DOHH2 (cell line): Measurements from ENCODE around the gene NOTCH1.

ENCODE experiments used
- H3F3A ChIP-seq: fragments of 200-600 bp; sonication (generic), shearing (Covaris generic); 2 replicates; pipeline ENCODE4 v1.6.0; 2016; ENCODE audit warnings: antibody characterized with exemption, mild to moderate bottlenecking; ENCODE audit not compliant: control insufficient read depth, insufficient read depth
- H3K27ac ChIP-seq: fragments of 200-600 bp; sonication (generic); 2 replicates; pipeline ENCODE4 v1.5.1; 2014; ENCODE audit warnings: low read depth, mild to moderate bottlenecking, low read length, moderate library complexity
- H3K27me3 ChIP-seq: fragments of 200-600 bp; sonication (generic); 2 replicates; pipeline ENCODE4 v1.6.1; 2014; ENCODE audit warnings: mild to moderate bottlenecking, low read length, mixed read lengths; ENCODE audit not compliant: control insufficient read depth
- H3K36me3 ChIP-seq: fragments of 200-600 bp; sonication (generic); 2 replicates; pipeline ENCODE4 v1.6.1; 2014; ENCODE audit warnings: mild to moderate bottlenecking, low read length, moderate library complexity, mixed read lengths; ENCODE audit not compliant: control insufficient read depth
- H3K4me1 ChIP-seq: fragments of 200-600 bp; sonication (generic); 2 replicates; pipeline ENCODE4 v1.6.1; 2014; ENCODE audit warnings: mild to moderate bottlenecking, low read length, mixed read lengths; ENCODE audit not compliant: control insufficient read depth
- H3K4me2 ChIP-seq: fragments of 200-600 bp; sonication (generic); 2 replicates; pipeline ENCODE4 v1.6.0; 2014; ENCODE audit warnings: mild to moderate bottlenecking, low read length, moderate library complexity
- H3K4me3 ChIP-seq: fragments of 200-600 bp; sonication (generic); 2 replicates; pipeline ENCODE4 v1.5.1; 2014; ENCODE audit warnings: mild to moderate bottlenecking, low read length, mixed read lengths
- H3K79me2 ChIP-seq: fragments of 200-600 bp; sonication (generic); 2 replicates; pipeline ENCODE4 v1.6.1; 2014; ENCODE audit warnings: mild to moderate bottlenecking, low read length, mixed read lengths; ENCODE audit not compliant: control insufficient read depth
- H3K9me2 ChIP-seq: fragments of 200-600 bp; sonication (generic); replicated peaks from 2 replicates; pipeline ENCODE4 v1.6.1; 2014; ENCODE audit warnings: mild to moderate bottlenecking, low read length, mixed read lengths; ENCODE audit not compliant: control insufficient read depth
- H3K9me3 ChIP-seq: fragments of 200-600 bp; sonication (generic); 2 replicates; pipeline ENCODE4 v1.6.1; 2014; ENCODE audit warnings: antibody characterized with exemption, low read length, mixed read lengths; ENCODE audit not compliant: control insufficient read depth, insufficient read depth
- H4K20me1 ChIP-seq: fragments of 200-600 bp; sonication (generic); 2 replicates; pipeline ENCODE4 v1.6.0; 2014; ENCODE audit warnings: low read depth, mild to moderate bottlenecking, antibody characterized with exemption, low read length, moderate library complexity; ENCODE audit not compliant: control insufficient read depth, insufficient read depth
- EZH2phosphoT487 ChIP-seq: fragments of 200-600 bp; sonication (generic); IDR thresholded peaks from 2 replicates; pipeline ENCODE4 v1.6.1; 2017; ENCODE audit warnings: borderline replicate concordance, mild to moderate bottlenecking, antibody characterized with exemption, low read length, moderate library complexity, mixed read lengths
- TF ChIP-seq, protein P1 (sequence below): fragments of 200-600 bp; sonication (generic); IDR thresholded peaks from one replicate; pipeline ENCODE4 v1.5.1; 2014; ENCODE audit warnings: antibody characterized with exemption, mild to moderate bottlenecking, low read depth, low read length; ENCODE audit not compliant: poor library complexity, severe bottlenecking

NOTCH1 gene

DNA sequence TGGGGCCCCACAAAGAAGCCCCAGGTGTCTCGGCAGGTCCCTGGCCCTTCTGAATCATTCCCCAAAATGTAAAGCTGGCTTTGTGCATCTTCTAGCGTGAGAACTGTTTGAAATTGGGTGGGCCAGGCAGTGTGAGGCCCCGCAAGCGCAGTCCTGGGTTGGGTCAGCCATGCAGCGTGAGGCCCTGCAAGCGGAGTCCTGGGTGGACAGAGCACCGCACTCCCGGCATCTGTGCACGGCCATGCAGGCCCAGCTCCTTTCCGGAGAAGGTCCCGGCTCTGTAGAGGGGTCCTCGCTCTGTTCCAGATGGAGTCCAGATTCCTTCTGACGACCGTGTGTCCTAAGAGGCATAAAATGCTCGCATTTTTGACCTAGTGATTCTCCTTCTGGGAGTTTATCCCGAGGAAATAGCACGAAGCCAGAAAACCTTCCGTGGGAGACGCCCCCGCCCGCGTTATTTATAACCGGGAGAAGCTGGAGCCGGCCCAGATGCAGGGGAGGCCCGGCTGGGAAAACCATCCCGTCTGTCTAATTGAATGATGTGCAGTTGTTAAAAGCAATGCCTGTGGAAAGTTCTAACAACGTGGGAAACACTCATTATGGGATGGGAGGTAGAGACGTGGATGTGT, 19.4 kb upstream of the NOTCH1 start:
- Histone ChIP-seq H3K4me1 (no peaks in the 10 kb centered on the region), H3K9me3 (no peaks in the 10 kb centered on the region), H3K9me2 (no peaks in the 10 kb centered on the region), H3K27me3 (peaks cover 26% of the 10 kb centered on the region), H3F3A (no peaks in the 10 kb centered on the region), H3K4me3 (no peak overlapping the region), H4K20me1 (no peaks in the 10 kb centered on the region), H3K36me3 (no peaks in the 10 kb centered on the region), H3K27ac (no peak overlapping the region), H3K4me2 (no peak overlapping the region), H3K79me2 (no peaks in the 10 kb centered on the region)
- no peak for TF ChIP-seq EZH2phosphoT487
- TF ChIP-seq, protein P1, sequence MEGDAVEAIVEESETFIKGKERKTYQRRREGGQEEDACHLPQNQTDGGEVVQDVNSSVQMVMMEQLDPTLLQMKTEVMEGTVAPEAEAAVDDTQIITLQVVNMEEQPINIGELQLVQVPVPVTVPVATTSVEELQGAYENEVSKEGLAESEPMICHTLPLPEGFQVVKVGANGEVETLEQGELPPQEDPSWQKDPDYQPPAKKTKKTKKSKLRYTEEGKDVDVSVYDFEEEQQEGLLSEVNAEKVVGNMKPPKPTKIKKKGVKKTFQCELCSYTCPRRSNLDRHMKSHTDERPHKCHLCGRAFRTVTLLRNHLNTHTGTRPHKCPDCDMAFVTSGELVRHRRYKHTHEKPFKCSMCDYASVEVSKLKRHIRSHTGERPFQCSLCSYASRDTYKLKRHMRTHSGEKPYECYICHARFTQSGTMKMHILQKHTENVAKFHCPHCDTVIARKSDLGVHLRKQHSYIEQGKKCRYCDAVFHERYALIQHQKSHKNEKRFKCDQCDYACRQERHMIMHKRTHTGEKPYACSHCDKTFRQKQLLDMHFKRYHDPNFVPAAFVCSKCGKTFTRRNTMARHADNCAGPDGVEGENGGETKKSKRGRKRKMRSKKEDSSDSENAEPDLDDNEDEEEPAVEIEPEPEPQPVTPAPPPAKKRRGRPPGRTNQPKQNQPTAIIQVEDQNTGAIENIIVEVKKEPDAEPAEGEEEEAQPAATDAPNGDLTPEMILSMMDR: no peak

DNA sequence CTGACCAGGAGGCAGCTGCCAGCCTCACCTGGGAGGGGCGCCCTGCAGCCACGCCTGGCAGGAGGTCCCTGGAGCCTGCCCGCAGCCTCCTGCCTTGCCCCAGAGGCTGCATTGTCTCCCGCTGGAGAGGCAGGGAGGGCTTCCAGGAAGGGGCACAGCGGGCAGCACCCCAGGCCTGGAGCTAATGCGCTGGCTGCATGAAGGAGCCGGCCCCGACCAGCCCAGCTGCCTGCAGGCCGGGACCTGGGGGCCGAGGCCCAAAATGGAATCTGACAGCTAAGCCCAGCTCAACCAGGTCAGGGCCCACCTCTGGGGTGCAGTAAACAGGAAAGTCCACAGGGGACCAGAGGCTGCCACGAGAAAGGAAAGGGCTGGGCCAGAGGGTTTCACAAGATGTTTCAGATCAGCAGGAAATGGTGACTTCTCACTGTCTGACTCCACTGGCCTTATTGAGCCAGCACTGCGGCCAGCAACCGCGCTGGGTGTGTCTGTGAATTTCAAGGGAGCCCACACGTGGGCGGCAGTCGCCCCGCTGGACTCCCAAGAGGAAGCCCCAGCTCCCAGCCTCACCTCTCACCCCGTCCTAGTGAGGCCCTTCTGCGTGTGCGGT, 18.6 kb upstream of the NOTCH1 start:
- TF ChIP-seq, protein P1: no peak
- TF ChIP-seq EZH2phosphoT487: no peak
- H3K9me3 ChIP-seq: peaks cover 4% of the 10 kb centered on the region
- no peaks in the 10 kb centered on the region for H3K36me3 ChIP-seq
- no peaks in the 10 kb centered on the region for H3K4me1 ChIP-seq
- H3K27me3 ChIP-seq: peaks cover 26% of the 10 kb centered on the region
- H4K20me1 ChIP-seq: no peaks in the 10 kb centered on the region
- no peak overlapping the region for H3K27ac ChIP-seq
- H3K79me2 ChIP-seq: no peaks in the 10 kb centered on the region
- no peaks in the 10 kb centered on the region for H3K9me2 ChIP-seq
- H3K4me2 ChIP-seq: no peak overlapping the region
- no peak overlapping the region for H3K4me3 ChIP-seq
- H3F3A ChIP-seq: no peaks in the 10 kb centered on the region

GRCh38 chr9:136563646-136564325, 17.9 kb upstream of the NOTCH1 start:
- no peak overlapping the region for H3K27ac ChIP-seq
- peaks cover 26% of the 10 kb centered on the region for H3K27me3 ChIP-seq
- peaks cover 11% of the 10 kb centered on the region for H3K9me3 ChIP-seq
- no peak overlapping the region for H3K4me3 ChIP-seq
- H3K36me3 ChIP-seq: no peaks in the 10 kb centered on the region
- H3K9me2 ChIP-seq: no peaks in the 10 kb centered on the region
- no peak overlapping the region for H3K4me2 ChIP-seq
- no peaks in the 10 kb centered on the region for H4K20me1 ChIP-seq
- no peaks in the 10 kb centered on the region for H3F3A ChIP-seq
- no peaks in the 10 kb centered on the region for H3K4me1 ChIP-seq
- TF ChIP-seq, protein P1: no peak
- no peak for TF ChIP-seq EZH2phosphoT487
- no peaks in the 10 kb centered on the region for H3K79me2 ChIP-seq
